Vagina (tissue), 2 donors: ENCODE results near the gene PSMF1.

Experiments used
- CTCF ChIP-seq, 3 experiments: fragments of 450-650 bp in 2 of 3; fragments of 200-600 bp in 1 of 3; sonication (generic) in 1 of 3; IDR thresholded peaks; one replicate each; pipeline ENCODE4 v1.5.1; 2017 to 2019; ENCODE audit warnings: antibody characterized with exemption in 3 of 3, mild to moderate bottlenecking in 2 of 3, moderate library complexity in 2 of 3
- POLR2A ChIP-seq, 2 donors: fragments of 450-650 bp; IDR thresholded peaks; one replicate each; pipeline ENCODE4 v1.6.1; 2017; ENCODE audit warnings: antibody characterized with exemption in 2 of 2, mild to moderate bottlenecking in 2 of 2, moderate library complexity in 2 of 2

GRCh38 chr20:1171461-1172093 is 53.2 kb downstream of the PSMF1 start:
- TF ChIP-seq CTCF (IDR thresholded peaks at IDR 0.05) (no peak), POLR2A (IDR thresholded peaks at IDR 0.05) (no peak)
